GM19351 (cell line): Measurements from ENCODE around the gene FNBP1.

Experiments
- ATAC-seq: cut with Tn5 transposase; IDR thresholded peaks from one replicate; pipeline ENCODE4 v1.9.1; 2021; ENCODE audit warnings: mild to moderate bottlenecking, moderate library complexity; ENCODE audit not compliant: unreplicated experiment

FNBP1 gene

DNA sequence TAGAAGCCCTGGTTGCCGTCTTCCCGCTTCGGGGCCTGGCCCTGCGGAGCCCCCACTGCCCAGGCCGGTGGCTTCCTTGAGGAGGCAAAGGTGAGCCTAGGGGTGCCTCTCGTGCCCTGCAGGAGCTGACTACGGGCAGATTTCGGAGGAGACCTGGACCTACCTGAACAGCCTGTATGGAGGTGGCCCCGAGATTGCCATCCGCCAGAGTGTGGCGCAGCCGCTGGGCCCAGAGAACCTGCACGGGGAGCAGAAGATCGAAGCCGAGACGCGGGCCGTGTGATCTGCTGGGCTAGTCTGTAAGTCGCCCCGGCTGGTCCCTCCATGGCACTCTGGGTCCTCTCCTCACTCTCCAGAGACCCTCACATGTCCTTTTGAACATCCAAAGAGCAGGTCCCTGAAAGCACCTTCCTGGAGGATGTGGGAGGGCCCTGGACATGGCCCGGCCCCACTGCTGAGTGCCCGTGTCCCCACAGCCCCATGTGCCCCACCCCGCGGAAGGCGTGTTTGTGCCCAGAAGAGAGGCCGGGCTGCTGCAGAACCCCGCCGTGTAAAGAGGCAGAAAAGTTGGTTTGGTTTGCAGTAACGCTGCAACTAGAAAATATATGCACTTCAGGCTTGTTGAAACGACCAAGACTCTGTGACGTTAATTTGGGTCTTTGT is 162.9 kb downstream of the FNBP1 start:
- no peak for ATAC-seq

DNA sequence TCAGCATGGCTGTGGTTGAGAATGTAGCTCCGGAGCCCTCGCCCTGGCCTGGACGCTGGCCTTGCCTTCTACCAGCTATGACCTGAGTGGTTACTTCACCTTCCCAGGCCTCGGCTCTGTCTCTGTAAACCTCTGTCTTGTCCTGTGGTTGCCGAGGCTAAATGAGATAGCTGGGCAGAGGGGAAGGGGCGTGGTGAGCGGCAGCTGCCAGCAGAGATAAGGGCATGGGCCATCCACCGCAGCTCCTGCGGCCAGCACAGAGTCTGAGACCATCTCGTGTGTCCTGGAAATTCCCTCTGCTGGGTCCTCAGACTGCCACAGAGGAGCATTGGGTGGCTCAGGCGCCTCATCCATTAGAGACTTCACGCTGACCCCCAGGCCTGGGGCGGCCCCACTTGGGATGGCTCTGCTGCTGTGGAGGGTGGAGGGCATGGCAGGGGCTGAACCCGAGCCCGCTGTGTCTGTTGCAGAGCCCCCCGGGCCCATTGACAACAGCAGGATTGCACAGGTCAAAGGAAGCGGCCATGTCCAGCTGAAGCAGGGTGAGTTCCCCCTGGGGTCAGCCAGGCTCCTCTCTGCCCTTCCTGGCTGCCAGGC is 163.8 kb downstream of the FNBP1 start:
- ATAC-seq = no peak

DNA sequence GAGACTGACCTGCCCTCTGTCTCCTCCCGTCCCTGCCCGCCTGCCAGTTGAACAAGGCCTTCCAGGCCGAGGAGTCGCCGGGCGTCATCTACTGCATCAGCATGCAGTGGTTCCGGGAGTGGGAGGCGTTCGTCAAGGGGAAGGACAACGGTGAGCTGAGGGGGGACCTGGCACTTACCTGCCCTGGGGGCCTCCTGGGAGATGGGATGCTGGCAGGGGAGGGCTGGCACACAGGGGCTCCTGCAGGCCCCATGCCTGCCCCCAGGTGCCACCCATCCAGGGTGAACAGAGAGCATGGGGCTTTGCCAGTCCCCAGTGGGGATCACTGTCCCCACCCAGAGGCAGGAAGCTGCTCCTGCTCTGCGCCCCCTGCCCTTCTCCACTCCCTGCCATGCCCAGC is 164.7 kb downstream of the FNBP1 start:
- ATAC-seq = no peak

DNA sequence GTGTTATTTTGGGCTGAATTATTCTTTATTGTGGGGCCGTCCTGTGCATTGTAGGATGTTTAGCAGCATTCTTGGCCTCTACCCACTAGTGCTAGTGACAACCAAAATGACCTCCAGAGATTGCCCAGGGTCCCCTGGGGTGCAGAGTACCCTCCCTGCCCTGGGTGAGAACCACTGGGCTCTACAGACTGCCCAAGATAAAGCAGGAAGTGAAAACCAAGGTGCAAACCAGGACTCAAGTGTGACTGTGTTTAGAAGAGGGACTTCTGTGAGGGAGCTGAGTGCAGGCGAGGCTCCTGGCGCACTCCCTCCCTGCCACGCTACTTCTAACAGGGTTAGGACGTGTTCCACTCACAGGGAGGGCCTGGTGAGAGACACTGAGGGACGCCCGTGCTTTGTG is 166.2 kb downstream of the FNBP1 start:
- no peak for ATAC-seq

DNA sequence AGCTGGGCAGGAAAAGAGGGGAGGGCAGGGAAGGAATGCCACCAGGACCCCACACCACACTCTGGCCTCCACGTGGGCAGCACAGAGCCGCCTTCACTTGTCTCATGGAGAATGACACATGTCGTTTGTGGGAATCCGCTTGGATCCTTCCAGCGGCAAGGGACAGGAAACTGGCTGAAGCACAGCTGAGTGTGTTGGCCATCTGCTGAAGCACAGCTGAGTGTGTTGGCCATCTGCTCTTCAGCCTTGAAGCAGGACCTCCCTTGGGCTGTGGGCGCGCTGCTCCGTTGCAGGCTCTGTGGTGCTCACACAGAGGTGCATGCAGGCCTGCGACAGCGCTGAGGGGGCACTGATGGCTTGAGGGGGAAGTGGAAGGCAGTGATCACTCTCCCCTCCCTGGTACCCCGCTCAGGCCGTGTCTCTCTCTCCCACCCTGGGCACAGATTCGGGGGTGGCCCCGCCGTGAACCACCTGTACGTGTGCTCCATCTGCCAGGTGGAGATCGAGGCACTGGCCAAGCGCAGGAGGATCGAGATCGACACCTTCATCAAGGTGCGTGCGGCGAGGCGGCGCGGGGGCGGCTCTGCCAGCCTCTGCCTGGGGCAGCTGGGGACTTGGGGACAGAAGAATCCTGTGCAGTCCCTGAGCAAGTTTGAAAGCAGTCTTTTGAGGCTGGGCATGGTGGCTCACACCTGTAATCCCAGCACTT is 167.1 kb downstream of the FNBP1 start:
- no peak for ATAC-seq

DNA sequence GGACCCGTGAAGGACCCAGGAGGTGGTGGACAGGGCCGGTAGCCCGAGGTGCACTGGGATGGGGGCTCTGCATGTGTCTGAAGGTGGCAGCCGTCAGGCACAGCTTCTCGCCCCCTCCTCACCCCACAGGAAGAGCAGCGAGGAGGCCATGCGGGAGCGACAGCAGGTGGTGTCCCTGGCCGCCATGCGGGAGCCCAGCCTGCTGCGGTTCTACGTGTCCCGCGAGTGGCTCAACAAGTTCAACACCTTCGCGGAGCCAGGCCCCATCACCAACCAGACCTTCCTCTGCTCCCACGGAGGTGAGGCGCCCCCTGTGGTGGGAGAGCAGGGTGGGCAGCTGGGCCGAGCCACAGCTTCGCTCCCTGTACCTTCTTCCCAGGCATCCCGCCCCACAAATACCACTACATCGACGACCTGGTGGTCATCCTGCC is 167.8 kb downstream of the FNBP1 start:
- no peak for ATAC-seq

DNA sequence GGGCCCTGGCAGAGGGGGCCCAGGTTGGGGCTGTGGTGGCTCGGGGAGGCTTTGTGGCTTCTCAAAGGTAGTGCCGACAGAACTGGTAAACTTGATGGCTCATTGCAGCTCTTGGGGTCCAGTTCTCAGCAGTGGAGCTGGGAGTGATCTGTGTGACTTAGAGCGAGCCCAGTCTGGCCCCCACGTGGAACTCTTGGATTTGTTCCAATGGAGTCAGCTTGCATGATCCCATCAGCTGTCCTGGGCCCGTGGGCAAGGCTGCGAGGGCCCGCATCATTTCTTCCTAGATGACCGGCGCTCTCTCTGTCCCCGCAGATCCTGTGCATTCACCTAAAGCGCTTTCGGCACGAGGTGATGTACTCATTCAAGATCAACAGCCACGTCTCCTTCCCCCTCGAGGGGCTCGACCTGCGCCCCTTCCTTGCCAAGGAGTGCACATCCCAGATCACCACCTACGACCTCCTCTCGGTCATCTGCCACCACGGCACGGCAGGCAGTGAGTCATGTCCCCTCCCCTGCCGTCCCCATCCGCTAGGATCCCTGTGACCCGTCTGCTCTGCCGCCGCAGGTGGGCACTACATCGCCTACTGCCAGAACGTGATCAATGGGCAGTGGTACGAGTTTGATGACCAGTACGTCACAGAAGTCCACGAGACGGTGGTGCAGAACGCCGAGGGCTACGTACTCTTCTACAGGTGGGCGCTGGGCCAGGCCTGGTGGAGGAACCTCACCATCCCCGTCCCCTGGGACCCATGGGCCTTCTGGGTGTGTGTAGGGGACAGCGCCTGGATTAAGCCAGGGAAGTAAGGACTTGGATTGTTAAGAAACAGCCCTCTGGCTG is 168.5 kb downstream of the FNBP1 start:
- no peak for ATAC-seq

DNA sequence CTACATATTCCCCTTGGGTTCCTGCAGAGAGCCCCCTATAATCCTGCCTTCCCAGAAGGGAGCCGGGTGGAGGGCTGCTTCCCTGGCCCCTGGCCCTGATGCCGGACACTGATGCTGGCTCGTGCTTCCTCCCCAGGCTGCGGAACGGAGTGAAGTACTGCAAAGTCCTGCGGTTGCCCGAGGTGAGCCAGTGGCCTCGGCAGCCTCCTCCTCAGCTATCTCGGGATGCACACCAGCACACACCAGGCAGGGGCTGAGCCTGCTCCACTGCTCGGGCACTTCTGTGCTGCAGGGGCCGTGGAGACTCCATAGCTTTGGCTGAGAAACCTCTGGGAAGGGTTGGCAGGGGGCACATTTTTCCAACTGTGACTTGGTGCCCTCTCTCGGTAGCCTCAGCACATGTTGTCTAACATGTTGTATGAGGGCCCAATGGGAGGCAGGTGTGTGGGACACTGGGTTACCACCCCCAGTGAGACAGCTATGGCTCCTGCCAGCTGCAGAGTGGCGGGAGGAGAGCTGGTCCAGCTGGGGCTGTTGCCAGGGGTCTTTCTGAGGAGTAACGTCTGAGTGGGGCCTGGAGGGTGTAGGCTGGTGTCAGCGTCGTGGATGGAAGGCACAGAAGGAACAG is 169.3 kb downstream of the FNBP1 start:
- no peak for ATAC-seq

DNA sequence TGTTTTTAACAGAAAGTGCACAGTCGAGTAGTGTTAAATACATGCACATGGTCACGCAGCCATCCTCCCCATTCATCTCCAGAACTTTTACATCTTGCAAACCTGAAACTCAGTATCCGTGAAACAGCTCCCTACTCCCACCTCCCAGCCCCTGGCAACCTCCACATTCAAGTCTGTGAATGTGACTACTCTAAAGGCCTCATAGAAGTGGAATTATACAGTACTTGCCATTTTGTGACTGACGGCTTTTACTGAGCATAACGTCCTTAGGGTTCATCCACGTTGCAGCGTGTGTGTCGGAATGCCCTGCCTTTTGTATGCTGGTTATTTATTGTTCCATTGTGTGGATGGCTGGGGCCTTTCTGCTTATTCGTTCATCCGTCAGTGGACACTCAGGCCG is 171.9 kb downstream of the FNBP1 start:
- no peak for ATAC-seq

DNA sequence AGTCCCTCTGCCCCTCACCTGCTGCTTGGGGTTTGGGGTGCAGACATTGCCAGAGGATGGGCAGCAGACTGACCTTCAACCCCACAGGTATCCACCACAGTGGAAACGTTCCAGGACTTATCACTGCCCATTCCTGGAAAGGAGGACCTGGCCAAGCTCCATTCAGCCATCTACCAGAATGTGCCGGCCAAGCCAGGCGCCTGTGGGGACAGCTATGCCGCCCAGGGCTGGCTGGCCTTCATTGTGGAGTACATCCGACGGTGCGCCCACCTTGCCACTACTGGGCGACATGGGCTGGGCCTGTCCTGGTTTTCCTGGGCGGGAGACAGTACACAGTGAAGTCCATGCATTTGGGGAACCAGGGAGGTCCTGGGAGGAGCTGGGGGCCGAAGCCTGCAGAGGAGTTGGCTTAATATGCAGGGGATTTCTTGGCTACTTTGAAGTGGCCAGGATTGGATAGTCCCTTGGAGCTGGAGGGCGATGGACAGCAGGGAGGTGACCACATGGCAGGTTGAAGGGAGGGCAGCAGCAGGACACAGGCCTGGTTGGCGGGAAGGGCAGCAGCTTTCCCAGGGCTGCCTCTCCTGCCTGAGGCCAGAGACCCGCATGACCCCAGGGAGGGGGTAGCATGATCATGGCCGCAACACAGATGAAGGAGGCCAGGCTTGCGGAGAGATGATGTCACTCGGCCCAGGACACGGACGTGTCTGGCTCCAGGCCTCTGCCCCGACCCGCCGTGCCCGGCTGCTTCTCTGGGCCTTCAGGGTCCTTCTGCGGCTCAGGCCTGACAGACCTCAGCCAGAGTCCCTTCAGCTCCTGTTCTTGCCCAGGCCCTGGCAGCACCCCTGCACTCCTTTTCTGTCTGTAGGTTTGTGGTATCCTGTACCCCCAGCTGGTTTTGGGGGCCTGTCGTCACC is 173.1 kb downstream of the FNBP1 start:
- no peak for ATAC-seq

DNA sequence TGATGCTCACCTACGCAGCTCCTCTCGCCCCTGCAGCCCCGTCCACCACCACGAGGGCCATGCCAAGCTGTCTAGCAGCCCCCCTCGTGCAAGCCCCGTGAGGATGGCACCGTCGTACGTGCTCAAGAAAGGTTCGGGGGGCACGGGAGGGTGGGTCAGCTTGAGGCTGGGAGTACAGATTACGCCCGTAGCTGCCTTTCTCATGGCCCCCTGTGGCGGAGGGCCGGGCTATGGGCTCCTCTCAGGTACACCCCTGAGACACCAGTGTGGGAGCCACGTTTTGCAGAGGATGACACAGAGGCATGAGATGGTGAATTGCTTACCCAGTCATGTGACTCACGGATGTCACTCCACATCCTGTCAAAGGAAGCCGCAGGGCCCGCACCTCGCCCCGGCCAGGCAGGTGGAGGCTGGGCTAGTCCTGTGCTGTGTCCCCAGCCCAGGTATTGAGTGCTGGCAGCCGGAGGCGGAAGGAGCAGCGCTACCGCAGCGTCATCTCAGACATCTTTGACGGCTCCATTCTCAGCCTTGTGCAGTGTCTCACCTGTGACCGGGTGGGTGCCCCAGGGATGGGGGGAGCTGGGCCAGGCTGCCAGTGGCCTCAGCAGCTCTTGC is 174.0 kb downstream of the FNBP1 start:
- no peak for ATAC-seq

DNA sequence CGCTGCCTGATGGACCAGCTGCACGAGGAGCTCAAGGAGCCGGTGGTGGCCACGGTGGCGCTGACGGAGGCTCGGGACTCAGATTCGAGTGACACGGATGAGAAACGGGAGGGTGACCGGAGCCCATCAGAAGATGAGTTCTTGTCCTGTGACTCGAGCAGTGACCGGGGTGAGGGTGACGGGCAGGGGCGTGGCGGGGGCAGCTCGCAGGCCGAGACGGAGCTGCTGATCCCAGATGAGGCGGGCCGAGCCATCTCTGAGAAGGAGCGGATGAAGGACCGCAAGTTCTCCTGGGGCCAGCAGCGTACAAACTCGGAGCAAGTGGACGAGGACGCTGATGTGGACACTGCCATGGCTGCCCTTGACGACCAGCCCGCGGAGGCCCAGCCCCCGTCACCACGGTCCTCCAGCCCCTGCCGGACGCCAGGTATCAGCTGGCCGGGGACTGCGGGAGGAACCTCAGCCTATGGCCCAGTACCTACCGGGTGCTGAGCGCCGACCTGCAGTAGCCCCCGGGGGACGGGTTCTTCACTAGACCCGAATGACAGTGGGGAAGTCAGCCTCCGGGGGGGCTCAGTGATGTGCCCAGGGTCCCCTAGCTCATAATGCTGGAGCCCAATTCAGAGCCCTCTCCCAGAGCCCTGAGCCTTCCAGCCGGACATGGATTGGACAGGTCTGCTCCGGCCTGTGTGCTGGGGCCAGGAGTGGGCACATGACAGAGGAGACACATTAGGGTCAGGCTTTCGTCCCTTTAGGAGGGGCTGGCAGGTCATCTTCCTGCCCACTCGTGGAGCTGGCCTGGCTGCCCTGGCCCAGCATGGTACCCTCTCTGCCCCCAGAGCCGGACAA is 174.7 kb downstream of the FNBP1 start:
- ATAC-seq = no peak

DNA sequence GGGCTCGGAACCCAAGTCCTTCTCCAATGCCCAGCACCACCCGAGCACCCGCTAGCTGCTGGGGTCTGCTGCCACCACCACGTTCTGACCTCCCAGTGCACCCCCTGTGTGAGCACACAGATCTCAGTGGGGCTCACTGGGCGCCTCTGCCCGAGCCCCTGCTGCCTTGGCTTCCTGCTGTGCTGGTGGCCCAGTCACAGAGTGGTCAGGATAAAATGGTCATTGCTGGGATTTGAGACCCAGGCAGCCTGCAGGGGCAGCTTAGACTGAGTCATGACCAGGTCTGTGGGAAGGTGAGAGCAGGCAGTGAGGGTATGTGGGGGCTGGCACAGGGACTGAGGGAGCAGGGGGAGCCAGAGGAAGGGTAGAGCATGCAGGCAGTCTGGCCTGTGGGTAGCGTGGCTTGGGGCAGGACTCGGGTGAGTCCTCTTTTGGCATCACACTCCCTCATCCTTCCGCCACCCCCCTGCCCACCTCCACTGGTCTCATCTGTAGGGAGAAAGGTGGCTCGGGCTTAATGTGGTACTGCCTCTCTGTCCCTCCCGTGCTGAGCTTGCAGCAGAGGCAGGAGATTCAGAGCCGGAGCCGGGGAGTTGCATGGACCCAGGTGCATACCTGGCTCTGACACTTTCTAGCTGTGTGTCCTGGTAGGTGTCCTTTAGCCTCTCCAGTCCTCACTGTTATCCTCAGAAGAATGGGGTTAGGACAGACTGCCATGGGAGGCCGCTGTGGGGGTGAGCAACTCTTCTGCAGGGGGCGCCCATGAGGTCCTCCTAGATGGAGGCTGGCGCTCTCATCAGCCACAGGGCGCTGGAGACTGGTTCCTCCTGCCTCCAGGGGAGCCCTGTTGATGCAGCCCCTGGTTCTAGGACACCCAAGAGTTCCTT is 175.6 kb downstream of the FNBP1 start:
- ATAC-seq = no peak

DNA sequence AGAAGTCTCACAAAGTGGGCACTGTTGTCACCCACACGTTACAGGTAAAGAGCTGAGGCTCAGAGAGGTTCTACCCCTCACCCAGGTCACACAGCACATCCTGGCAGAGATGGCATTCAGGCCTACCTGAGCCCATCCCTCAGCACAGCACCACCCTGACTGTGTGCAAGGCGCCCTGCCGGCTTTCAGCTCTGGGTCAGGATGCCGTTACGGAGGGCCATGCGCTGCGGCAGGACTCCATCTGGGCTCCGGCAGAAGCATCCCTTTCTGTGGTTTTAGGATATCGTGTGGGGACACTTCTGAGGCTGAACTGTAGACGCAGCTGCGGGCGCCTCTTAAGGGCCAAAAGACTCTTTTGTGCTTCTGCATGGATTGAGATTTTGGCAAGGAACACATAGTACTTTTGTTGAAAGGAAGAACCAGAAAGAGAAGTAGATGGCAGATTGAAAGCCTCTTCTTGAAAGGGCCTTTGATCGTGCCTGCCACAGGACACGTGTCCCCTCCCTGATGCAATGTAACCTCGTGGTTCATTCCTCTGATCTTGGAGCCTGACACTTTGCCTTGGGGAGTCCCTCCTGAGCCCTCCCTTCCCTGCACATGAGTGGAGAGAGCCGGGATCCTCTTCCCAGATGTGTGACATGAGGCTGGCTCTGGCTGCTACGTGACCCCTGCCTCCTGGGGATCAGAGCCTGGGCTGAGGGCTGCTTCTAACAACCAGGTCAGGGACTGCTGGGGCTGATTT is 176.4 kb downstream of the FNBP1 start:
- no peak for ATAC-seq

DNA sequence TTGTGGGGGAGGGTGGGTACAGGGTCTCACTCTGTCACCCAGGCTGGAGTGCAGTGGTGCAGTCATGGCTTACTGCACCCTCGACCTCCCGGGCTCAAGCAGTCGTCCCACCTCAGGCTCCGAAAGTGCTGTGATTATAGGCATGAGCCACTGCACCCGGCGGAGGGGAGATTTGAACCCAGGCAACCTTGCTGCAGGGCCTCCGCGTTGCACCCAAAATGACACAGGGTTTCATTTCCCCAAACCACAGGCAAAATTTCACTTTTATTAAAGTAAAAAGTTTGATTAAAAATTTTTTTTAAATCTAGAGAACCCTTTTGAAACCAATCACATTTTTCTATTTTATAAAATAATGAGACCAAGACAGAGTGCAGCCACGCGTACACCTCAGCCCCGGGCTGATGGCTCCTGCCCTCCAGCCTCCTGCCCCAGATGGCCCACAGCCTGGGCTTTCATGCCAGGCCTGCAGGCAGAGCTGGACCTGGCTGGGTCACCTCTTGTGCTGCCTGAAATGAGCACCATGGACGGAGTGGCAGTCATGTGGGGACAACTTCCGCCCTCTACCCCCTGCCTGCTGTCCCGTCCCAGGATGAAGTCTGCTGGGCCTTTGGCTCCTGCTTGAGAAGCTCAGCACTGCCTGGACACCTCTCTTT is 177.2 kb downstream of the FNBP1 start:
- no peak for ATAC-seq

DNA sequence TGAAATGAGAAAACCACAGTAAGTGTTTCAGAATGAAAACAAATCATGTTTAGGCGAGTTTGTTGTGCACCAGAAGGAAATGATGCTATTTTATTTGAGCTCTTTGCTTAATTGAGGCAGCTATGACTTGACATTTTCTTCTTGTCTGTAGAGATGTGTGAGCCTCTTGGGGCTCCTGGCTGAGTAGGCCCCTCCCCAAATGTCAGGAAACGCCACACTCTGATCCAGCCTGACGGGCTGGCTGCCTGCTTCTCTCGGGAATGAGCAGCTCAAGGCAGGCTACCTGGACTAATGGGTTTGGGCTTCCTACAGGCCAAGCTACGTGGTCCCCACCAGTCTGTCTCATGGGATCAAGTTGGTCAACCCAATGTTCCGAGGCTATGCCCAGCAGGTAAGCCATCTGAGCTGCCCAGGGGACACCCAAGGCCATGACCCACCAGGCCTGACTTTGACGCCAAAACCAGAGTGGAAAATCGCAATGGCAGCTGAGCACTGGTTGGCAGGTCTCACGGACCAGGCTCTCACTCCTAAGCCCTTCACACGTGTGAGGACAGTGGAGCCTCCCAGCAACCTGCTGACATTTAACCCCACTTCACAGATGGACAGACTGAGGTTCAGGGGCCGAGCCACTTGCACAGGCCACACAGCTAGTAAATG is 177.9 kb downstream of the FNBP1 start:
- ATAC-seq = no peak
